K562 (cell line): ENCODE data around the gene CLSTN2. TPM values are rescaled to one million over a fixed set of nuclear protein-coding genes. Genes with fewer than 3 reads are reported as not detected.
A peak's percentile ranks its signal among the peaks of the same experiment; 100 is the strongest.

Experiments
- AFF4 ChIP-seq: sonication (generic); formaldehyde crosslinking; IDR thresholded peaks from 2 replicates; pipeline ENCODE4 v1.8.0; 2023; ENCODE audit warnings: mild to moderate bottlenecking, missing genetic modification reagents
- BACH1 ChIP-seq: fragments of 200-800 bp; sonication (Bioruptor generic); IDR thresholded peaks from 2 replicates; pipeline ENCODE4 v1.6.1; 2016; ENCODE audit warnings: missing genetic modification characterization, missing compliant biosample characterization
- C11orf30 ChIP-seq: fragments of 450-650 bp; IDR thresholded peaks from 2 replicates; pipeline ENCODE4 v1.6.1; 2016; ENCODE audit warnings: low read depth, mild to moderate bottlenecking
- CBFA2T3 ChIP-seq: fragments of 450-650 bp; IDR thresholded peaks from 2 replicates; pipeline ENCODE4 v1.6.1; 2017
- CHCHD3 ChIP-seq: fragments of 250-450 bp; sonication (Bioruptor Pico); IDR thresholded peaks from 2 replicates; pipeline ENCODE4 v2.1.2; 2022; ENCODE audit warnings: mild to moderate bottlenecking
- DNMT1 ChIP-seq: fragments of 450-650 bp; IDR thresholded peaks from 2 replicates; pipeline ENCODE4 v1.6.1; 2016; ENCODE audit warnings: antibody characterized with exemption, mild to moderate bottlenecking
- ELF1 ChIP-seq: fragments of 200-800 bp; sonication (Bioruptor generic); IDR thresholded peaks from 2 replicates; pipeline ENCODE4 v1.6.1; 2016; ENCODE audit warnings: missing genetic modification characterization, missing compliant biosample characterization
- GATAD2B ChIP-seq: fragments of 450-650 bp; IDR thresholded peaks from 2 replicates; pipeline ENCODE4 v1.6.1; 2017; ENCODE audit warnings: mild to moderate bottlenecking, borderline replicate concordance
- HEY1 ChIP-seq: fragments of 250-450 bp; sonication (Bioruptor Pico); IDR thresholded peaks from 2 replicates; pipeline ENCODE4 v1.5.0; 2020; ENCODE audit warnings: mild to moderate bottlenecking, moderate library complexity, borderline replicate concordance
- JUNB ChIP-seq: fragments of 450-650 bp; formaldehyde crosslinking; conservative IDR thresholded peaks from 2 replicates; pipeline ENCODE4 v1.4.0; 2020; ENCODE audit warnings: mild to moderate bottlenecking
- MAFF ChIP-seq: IDR thresholded peaks from 2 replicates; pipeline ENCODE4 v1.6.1; 2012; ENCODE audit warnings: low read length, improper control_type of control experiment
- MYNN ChIP-seq, 2 experiments: sonication (generic); formaldehyde crosslinking in 1 of 2; IDR thresholded peaks; 2 replicates each; pipeline versions ENCODE4 v1.5.0 to v1.6.1; 2016 to 2020; ENCODE audit warnings: antibody characterized with exemption in 1 of 2, missing genetic modification reagents in 1 of 2
- NFE2 ChIP-seq: IDR thresholded peaks from 2 replicates; pipeline ENCODE4 v1.6.1; 2014; ENCODE audit warnings: antibody characterized with exemption, low read depth
- NFE2L1 ChIP-seq: fragments of 450-650 bp; IDR thresholded peaks from 2 replicates; pipeline ENCODE4 v1.6.1; 2016; ENCODE audit warnings: missing genetic modification characterization, low read depth, mild to moderate bottlenecking, missing compliant biosample characterization, moderate library complexity, borderline replicate concordance
- RBBP5 ChIP-seq: fragments of 200-600 bp; sonication (generic); IDR thresholded peaks from 2 replicates; pipeline ENCODE4 v1.6.1; 2012; ENCODE audit warnings: borderline replicate concordance, mild to moderate bottlenecking, low read length, control low read depth, inconsistent platforms; ENCODE audit not compliant: insufficient read depth, poor library complexity, severe bottlenecking
- SNAPC5 ChIP-seq: fragments of 250-450 bp; sonication (Bioruptor Pico); IDR thresholded peaks from 2 replicates; pipeline ENCODE4 v1.8.0; 2021; ENCODE audit warnings: moderate library complexity, mild to moderate bottlenecking, inconsistent platforms
- STAT5A ChIP-seq: IDR thresholded peaks from 2 replicates; pipeline ENCODE4 v1.6.1; 2012; ENCODE audit warnings: low read length, inconsistent platforms, borderline replicate concordance
- USF2 ChIP-seq: sonication (generic); formaldehyde crosslinking; IDR thresholded peaks from 2 replicates; pipeline ENCODE4 v1.5.0; 2020; ENCODE audit warnings: missing genetic modification reagents
- VEZF1 ChIP-seq: fragments of 200-800 bp; sonication (Bioruptor generic); IDR thresholded peaks from 2 replicates; pipeline ENCODE4 v1.6.1; 2017; ENCODE audit warnings: missing genetic modification characterization, missing compliant biosample characterization
- ZFP1 ChIP-seq: fragments of 450-650 bp; formaldehyde crosslinking; IDR thresholded peaks from 2 replicates; pipeline ENCODE4 v1.4.0; 2020; ENCODE audit warnings: mild to moderate bottlenecking, mixed read lengths
- ZNF280A ChIP-seq: fragments of 450-650 bp; IDR thresholded peaks from 2 replicates; pipeline ENCODE4 v1.6.1; 2018; ENCODE audit warnings: mild to moderate bottlenecking, low read depth; ENCODE audit not compliant: partially characterized antibody
- polyA plus RNA-seq, 8 experiments: library from polyadenylated mRNA; depleted of rRNA in 4 of 8; stranded (reverse) in 5 of 8; unstranded in 3 of 8; fragments of >200 nt; fragmentation: Nextera tagmentation in 2 of 8; fragmentation: Illumina TruSeq in 1 of 8; extraction: Ambion mirVana in 2 of 8; extraction: Trizol in 1 of 8; gene quantifications; 2 replicates each; pipeline versions ENCODE4 v1.2.1 to v1.2.3, GENCODE V29; 2011 to 2014; ENCODE audit warnings: inconsistent platforms in 1 of 8, missing spikeins in 1 of 8
- total RNA-seq, 7 experiments: library from RNA; depleted of rRNA in 6 of 7; stranded (reverse); fragments of >200 nt in 6 of 7; fragmentation: Illumina TruSeq in 2 of 7; extraction: Trizol in 2 of 7; gene quantifications; 2 replicates each; pipeline versions ENCODE4 v1.2.1 to v1.2.3, GENCODE V29; 2011 to 2021; ENCODE audit warnings: low replicate concordance in 1 of 7

Gene CLSTN2
- total and polyA plus RNA-seq, 9 of the 15 experiments (the other 6 are each of a cell fraction or from before 2014, with no cell fraction given): 0.02 to 0.04 (median 0.04) TPM; not detected in 6

GRCh38 chr3:140386357-140387100, 451.5 kb downstream of the CLSTN2 start (continued):
- TF ChIP-seq RBBP5: no peak
- TF ChIP-seq BACH1 (tag): peak; percentile 83
- peak; percentile 85 for TF ChIP-seq MAFF
- peak; percentile 86 for TF ChIP-seq C11orf30
- TF ChIP-seq HEY1: no peak
- no peak for TF ChIP-seq JUNB
- no peak for TF ChIP-seq STAT5A
- TF ChIP-seq CBFA2T3: peak; percentile 68
- TF ChIP-seq CHCHD3 (CRISPR knock-in tag): no peak
- TF ChIP-seq NFE2L1 (tag): peak; percentile 85
- TF ChIP-seq VEZF1 (CRISPR knock-in tag): no peak
- TF ChIP-seq DNMT1: no peak
- TF ChIP-seq MYNN (IDR thresholded peaks at IDR 0.05): no peak
- no peak for TF ChIP-seq MYNN (CRISPR knock-in tag; IDR thresholded peaks at IDR 0.05)
- no peak for TF ChIP-seq SNAPC5 (CRISPR knock-in tag)
- TF ChIP-seq AFF4 (CRISPR knock-in tag): no peak
- no peak for TF ChIP-seq ELF1 (tag)
- TF ChIP-seq USF2 (CRISPR knock-in tag): no peak
- no peak for TF ChIP-seq GATAD2B
- no peak for TF ChIP-seq ZFP1
- TF ChIP-seq NFE2: peak; percentile 90
- TF ChIP-seq ZNF280A: no peak
